ENCODE results near the gene LRRC73. TPM values are rescaled to one million over a fixed set of nuclear protein-coding genes. Genes with fewer than 3 reads are reported as not detected.

The LRRC73 gene
- total RNA-seq, 1 experiment from 2014 or later: 0.58 TPM

DNA sequence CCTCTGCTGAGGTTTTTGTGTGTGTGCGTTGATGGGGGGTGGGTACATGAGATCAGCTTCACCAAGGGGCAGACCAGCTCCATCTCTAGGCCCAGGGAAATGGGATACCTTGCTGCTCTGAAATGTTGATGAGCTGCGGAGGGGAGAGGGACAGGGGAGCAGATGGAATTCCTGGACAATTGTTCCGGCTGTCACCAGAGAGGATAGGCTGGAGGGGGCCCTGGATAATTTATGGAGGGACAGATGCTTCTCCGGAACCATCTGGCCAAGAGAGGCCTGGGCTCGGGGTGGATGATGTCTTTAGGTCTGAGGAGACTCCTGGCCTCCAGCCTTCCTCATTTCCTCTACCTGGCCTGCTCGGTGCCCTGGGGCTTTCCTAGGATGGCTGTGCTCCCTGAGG lies 34.6 kb downstream of the LRRC73 start:
- no peaks in the 10 kb centered on the region for H3K36me3 ChIP-seq (ENCODE audit: insufficient read depth, low read length, poor library complexity, severe bottlenecking)
- no peak for DNase-seq (ENCODE audit: low spot score)
- ChIA-PET POLR2A (ENCODE audit: low non-redundant PET) (no interaction called here), CTCF (no interaction called here)
- H3K4me3 ChIP-seq (ENCODE audit: low read depth, low read length, poor library complexity, severe bottlenecking): no peak overlapping the region
- peaks cover 27% of the 10 kb centered on the region for H3K4me1 ChIP-seq (ENCODE audit: insufficient read depth, low read length, poor library complexity, severe bottlenecking)
- H3K27me3 ChIP-seq (replicated peaks; ENCODE audit: insufficient read depth, low read depth, low read length, poor library complexity): no peaks in the 10 kb centered on the region
- no peaks in the 10 kb centered on the region for H3K9me3 ChIP-seq (ENCODE audit: low read depth, low read length, poor library complexity, severe bottlenecking)
- H3K27ac ChIP-seq (ENCODE audit: low read depth, low read length, poor library complexity, severe bottlenecking): no peak overlapping the region
- intact Hi-C loops (cut with micrococcal nuclease; ENCODE audit: unreplicated experiment): no loop called here
- no peak for TF ChIP-seq EZH2 (IDR thresholded peaks at IDR 0.05; ENCODE audit: borderline replicate concordance, low read depth, low read length, poor library complexity, severe bottlenecking)
- TF ChIP-seq, protein P1, sequence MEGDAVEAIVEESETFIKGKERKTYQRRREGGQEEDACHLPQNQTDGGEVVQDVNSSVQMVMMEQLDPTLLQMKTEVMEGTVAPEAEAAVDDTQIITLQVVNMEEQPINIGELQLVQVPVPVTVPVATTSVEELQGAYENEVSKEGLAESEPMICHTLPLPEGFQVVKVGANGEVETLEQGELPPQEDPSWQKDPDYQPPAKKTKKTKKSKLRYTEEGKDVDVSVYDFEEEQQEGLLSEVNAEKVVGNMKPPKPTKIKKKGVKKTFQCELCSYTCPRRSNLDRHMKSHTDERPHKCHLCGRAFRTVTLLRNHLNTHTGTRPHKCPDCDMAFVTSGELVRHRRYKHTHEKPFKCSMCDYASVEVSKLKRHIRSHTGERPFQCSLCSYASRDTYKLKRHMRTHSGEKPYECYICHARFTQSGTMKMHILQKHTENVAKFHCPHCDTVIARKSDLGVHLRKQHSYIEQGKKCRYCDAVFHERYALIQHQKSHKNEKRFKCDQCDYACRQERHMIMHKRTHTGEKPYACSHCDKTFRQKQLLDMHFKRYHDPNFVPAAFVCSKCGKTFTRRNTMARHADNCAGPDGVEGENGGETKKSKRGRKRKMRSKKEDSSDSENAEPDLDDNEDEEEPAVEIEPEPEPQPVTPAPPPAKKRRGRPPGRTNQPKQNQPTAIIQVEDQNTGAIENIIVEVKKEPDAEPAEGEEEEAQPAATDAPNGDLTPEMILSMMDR (conservative IDR thresholded peaks at IDR 0.05; ENCODE audit: low read depth, low read length): no peak
- BruUV-seq (replicated peaks): no TSS peak

DNA sequence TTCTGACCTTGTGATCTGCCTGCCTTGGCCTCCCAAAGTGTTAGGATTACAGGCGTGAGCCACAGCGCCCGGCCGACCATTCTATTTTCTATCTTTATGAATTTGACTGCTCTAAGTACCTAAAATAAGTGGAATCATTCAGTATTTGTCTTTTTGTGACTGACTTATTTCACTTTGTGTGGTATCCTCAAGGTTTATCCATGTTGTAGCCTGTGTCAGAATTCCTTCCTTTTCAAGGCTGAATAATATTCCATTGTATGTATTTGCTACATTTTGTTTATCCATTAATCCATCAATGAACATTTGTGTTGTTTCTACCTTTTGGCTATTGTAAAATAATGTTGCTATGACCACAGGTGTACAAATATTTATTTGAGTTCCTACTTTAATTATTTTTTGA lies 37.6 kb downstream of the LRRC73 start:
- ChIA-PET POLR2A (ENCODE audit: low non-redundant PET) (no interaction called here), CTCF (no interaction called here)
- BruUV-seq (replicated peaks): no TSS peak

DNA sequence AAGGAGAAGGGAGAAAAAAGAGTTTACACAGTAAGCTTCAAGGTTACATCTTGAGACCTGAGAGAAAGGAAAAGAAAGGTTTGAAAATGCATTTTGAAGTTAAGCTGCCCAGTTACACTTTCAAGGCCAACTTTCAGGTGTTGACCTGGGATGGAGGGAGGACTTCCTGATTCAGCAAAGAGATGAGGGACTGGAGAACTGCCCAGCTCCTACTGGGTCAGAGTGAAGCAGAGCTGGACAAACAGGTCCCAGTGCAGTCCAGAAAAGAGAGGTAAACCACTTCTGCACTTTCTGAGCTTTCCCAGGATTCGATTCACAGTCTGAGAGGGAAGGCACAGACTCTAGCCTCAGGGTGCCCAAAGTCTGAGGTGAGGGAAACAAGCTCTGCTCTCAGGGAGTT lies 38.7 kb downstream of the LRRC73 start:
- Histone ChIP-seq H3K36me3 (ENCODE audit: insufficient read depth, low read length, poor library complexity, severe bottlenecking) (no peaks in the 10 kb centered on the region), H3K9me3 (ENCODE audit: low read depth, low read length, poor library complexity, severe bottlenecking) (no peaks in the 10 kb centered on the region), H3K27me3 (replicated peaks; ENCODE audit: insufficient read depth, low read depth, low read length, poor library complexity) (no peaks in the 10 kb centered on the region), H3K4me3 (ENCODE audit: low read depth, low read length, poor library complexity, severe bottlenecking) (no peak overlapping the region), H3K27ac (ENCODE audit: low read depth, low read length, poor library complexity, severe bottlenecking) (no peak overlapping the region), H3K4me1 (ENCODE audit: insufficient read depth, low read length, poor library complexity, severe bottlenecking) (no peaks in the 10 kb centered on the region)
- CTCF ChIA-PET: no interaction called here
- DNase-seq (ENCODE audit: low spot score): no peak
- POLR2A ChIA-PET (ENCODE audit: low non-redundant PET): no interaction called here
- TF ChIP-seq, protein P1 (conservative IDR thresholded peaks at IDR 0.05; ENCODE audit: low read depth, low read length): no peak
- no peak for TF ChIP-seq EZH2 (IDR thresholded peaks at IDR 0.05; ENCODE audit: borderline replicate concordance, low read depth, low read length, poor library complexity, severe bottlenecking)
- intact Hi-C loops (cut with micrococcal nuclease; ENCODE audit: unreplicated experiment): no loop called here
- BruUV-seq (replicated peaks): no TSS peak

More for the DNA sequence above, 37.6 kb downstream of the LRRC73 start:
- intact Hi-C loops (cut with micrococcal nuclease; ENCODE audit: unreplicated experiment): no loop called here
- H3K4me1 ChIP-seq (ENCODE audit: insufficient read depth, low read length, poor library complexity, severe bottlenecking): no peaks in the 10 kb centered on the region
- no peak overlapping the region for H3K27ac ChIP-seq (ENCODE audit: low read depth, low read length, poor library complexity, severe bottlenecking)
- no peaks in the 10 kb centered on the region for H3K36me3 ChIP-seq (ENCODE audit: insufficient read depth, low read length, poor library complexity, severe bottlenecking)
- H3K4me3 ChIP-seq (ENCODE audit: low read depth, low read length, poor library complexity, severe bottlenecking): no peak overlapping the region
- H3K9me3 ChIP-seq (ENCODE audit: low read depth, low read length, poor library complexity, severe bottlenecking): no peaks in the 10 kb centered on the region
- no peaks in the 10 kb centered on the region for H3K27me3 ChIP-seq (replicated peaks; ENCODE audit: insufficient read depth, low read depth, low read length, poor library complexity)
- TF ChIP-seq EZH2 (IDR thresholded peaks at IDR 0.05; ENCODE audit: borderline replicate concordance, low read depth, low read length, poor library complexity, severe bottlenecking): no peak
- TF ChIP-seq, protein P1 (conservative IDR thresholded peaks at IDR 0.05; ENCODE audit: low read depth, low read length): no peak
- no peak for DNase-seq (ENCODE audit: low spot score)

All from A673 (cell line).